Activated naive CD4-positive, alpha-beta T cell treated with anti-CD3 and anti-CD28 coated beads for 36 hours (primary cell): Measurements from ENCODE around the gene CAPN11. TPM values are rescaled to one million over a fixed set of nuclear protein-coding genes. Genes with fewer than 3 reads are reported as not detected.
A peak's percentile ranks its signal among the peaks of the same experiment; 100 is the strongest.

Experiments used
- CTCF ChIA-PET: fragments of 350-600 bp; sonication (Branson Sonifier 250); formaldehyde crosslinking; loops from one replicate; lab custom pipeline; 2021; ENCODE audit warnings: antibody characterized with exemption; lab: Charles Lee
- DNase-seq: peaks from one replicate; pipeline ENCODE4 v3.0.0-alpha.2; 2020
- H3K27ac Mint-ChIP-seq: one replicate; pipeline ENCODE4 v1.8.0; 2021; ENCODE audit warnings: mild to moderate bottlenecking, mixed read lengths
- H3K27me3 Mint-ChIP-seq: one replicate; pipeline ENCODE4 v1.8.0; 2021; ENCODE audit warnings: low read depth, mixed read lengths
- H3K36me3 Mint-ChIP-seq: one replicate; pipeline ENCODE4 v1.8.0; 2021; ENCODE audit warnings: low read depth, mixed read lengths
- H3K4me1 Mint-ChIP-seq: one replicate; pipeline ENCODE4 v1.8.0; 2021; ENCODE audit warnings: low read depth, mixed read lengths
- H3K4me3 Mint-ChIP-seq: one replicate; pipeline ENCODE4 v1.8.0; 2021; ENCODE audit warnings: mild to moderate bottlenecking, moderate library complexity, mixed read lengths
- H3K9me3 Mint-ChIP-seq: one replicate; pipeline ENCODE4 v1.8.0; 2021; ENCODE audit warnings: mixed read lengths
- intact Hi-C: fragments of 100-400 bp; cut with micrococcal nuclease; formaldehyde crosslinking; loops from one replicate; pipeline ENCODE4 v1.15.1; 2023
- total RNA-seq, 2 experiments: library from RNA; stranded (reverse); gene quantifications; one replicate each; pipeline ENCODE4 v1.2.3, GENCODE V29; 2021

CAPN11 gene
- total RNA-seq, 2 experiments from 2014 or later, result not detected

DNA sequence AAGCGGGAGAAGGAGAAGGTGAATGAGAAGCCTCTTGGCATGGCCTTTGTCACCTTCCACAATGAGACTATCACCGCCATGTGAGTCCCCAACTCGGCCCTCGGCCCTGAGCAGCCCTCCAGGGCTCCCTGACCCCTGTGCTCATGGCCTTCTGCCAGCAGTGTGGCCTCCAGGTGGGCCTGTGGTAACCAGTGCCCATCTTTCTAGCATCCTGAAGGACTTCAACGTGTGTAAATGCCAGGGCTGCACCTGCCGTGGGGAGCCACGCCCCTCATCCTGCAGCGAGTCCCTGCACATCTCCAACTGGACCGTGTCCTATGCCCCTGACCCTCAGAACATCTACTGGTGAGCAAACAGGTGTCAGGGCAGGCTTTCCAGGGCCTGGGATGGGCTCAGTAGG is 10.3 kb upstream of the CAPN11 start:
- Mint-ChIP-seq H3K27ac (no peak overlapping the region), H3K9me3 (no peaks in the 10 kb centered on the region), H3K4me1 (no peaks in the 10 kb centered on the region), H3K4me3 (no peak overlapping the region), H3K27me3 (no peaks in the 10 kb centered on the region), H3K36me3 (peaks cover 3% of the 10 kb centered on the region)
- DNase-seq, result no peak
- intact Hi-C loops, result no loop called here
- CTCF ChIA-PET, result interaction anchor here (0.6 to 4.0 kb wide), 2 partner anchors 10 to 50 kb away, joined by 3 to 38 read pairs; no protein-coding TSS in a partner anchor

DNA sequence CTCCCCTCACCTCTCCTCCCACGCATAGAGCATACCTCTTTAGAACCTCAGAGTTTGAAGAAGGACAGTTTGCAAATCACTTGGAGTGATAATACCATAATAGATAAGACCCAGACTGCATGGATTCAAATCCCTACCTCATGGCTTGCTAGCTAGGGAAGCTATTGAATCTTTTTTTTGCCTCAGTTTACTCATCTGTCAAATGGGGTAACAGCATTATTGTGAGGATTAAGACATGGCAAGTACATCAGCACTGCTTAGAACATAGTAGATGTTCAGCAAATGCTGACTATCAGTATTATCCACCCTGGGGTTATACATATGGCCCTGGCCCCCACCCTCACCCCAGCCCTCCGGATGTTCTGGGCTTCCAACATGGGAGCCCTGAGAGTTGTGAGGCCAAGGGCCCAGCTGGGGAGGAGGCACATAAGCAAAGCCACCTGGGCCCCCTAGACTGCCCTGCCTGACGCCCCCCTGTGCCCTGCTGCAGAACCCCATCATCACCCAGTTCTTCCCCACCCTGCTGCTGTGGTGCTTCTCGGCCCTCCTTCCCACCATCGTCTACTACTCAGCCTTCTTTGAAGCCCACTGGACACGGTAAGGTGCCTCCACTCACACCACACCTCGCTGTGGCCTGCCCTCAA is 9.1 kb upstream of the CAPN11 start:
- no peak for DNase-seq
- H3K9me3 Mint-ChIP-seq, result no peaks in the 10 kb centered on the region
- no peak overlapping the region for H3K27ac Mint-ChIP-seq
- CTCF ChIA-PET, result interaction anchor here (0.5 to 4.0 kb wide), 4 partner anchors 23 to 51 kb away, joined by 3 to 38 read pairs (median 4); no protein-coding TSS in a partner anchor
- intact Hi-C loops, result no loop called here
- no peaks in the 10 kb centered on the region for H3K4me1 Mint-ChIP-seq
- H3K27me3 Mint-ChIP-seq, result no peaks in the 10 kb centered on the region
- H3K4me3 Mint-ChIP-seq, result no peak overlapping the region
- no peaks in the 10 kb centered on the region for H3K36me3 Mint-ChIP-seq

DNA sequence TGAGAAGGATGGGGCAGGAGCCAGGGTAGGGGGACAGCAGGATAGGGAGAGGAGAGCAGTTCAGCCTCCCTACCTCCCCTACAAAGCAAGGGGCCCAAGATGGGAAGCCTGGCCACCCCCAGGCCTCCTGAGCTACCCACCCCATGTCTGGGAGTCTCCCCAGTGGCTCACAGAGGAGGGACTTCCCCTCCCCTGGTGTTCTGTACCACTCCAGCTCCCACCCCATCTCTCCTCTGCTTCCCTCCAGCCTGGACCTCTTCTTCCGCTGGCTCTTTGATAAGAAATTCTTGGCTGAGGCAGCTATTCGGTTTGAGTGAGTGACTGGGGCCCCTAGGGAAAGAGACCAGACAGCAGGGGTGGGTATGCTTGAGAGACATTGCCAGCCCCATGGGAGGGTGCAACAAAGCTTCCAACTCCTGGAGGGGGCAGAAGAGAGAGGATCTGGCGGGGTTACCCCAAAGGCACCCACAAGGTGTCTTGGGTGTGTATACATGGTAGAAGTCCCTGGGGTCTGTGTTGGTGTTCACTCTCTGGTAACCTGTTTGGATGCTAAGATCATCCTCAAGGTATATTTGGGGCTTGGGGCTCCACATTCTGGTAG is 8.2 kb upstream of the CAPN11 start:
- no peaks in the 10 kb centered on the region for H3K36me3 Mint-ChIP-seq
- H3K4me1 Mint-ChIP-seq, result no peaks in the 10 kb centered on the region
- H3K27me3 Mint-ChIP-seq, result no peaks in the 10 kb centered on the region
- DNase-seq, result no peak
- no peak overlapping the region for H3K4me3 Mint-ChIP-seq
- no peak overlapping the region for H3K27ac Mint-ChIP-seq
- intact Hi-C loops, result no loop called here
- no peaks in the 10 kb centered on the region for H3K9me3 Mint-ChIP-seq
- CTCF ChIA-PET, result interaction anchor here (0.6 to 4.0 kb wide), 6 partner anchors 10 to 164 kb away, joined by 3 to 38 read pairs (median 3); no protein-coding TSS in a partner anchor

DNA sequence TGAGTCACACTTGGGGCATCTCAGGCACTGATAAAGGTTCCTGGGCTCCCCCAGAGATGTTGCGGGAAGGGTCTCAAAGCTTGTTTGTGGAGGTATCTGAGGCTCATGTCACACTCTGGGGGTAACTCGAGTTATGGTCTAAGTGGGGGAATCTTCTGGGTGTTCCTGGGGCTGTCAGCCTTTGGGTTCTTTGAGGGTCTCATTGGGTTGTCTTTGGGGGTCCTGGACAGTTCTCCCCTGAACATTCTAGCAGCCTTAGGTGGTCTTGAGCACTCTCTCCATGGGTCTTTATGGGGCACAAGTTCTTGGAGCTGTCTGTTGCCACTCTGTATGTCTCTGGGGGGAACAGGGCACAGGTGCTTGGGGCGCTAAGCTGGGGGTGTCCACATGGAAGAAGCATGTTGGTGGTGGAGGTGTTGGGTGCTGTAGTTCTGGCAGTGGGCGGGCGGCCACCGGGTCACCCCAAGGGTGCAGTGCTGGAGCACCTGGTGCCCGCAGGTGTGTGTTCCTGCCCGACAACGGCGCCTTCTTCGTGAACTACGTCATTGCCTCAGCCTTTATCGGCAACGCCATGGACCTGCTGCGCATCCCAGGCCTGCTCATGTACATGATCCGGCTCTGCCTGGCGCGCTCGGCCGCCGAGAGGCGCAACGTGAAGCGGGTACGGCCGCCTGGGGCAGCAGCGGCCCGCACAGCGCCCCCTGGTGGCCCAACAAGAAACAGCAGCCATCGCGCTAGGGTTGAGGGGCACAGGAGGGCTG is 7.1 kb upstream of the CAPN11 start:
- Mint-ChIP-seq H3K4me1 (no peaks in the 10 kb centered on the region), H3K27me3 (no peaks in the 10 kb centered on the region), H3K36me3 (no peaks in the 10 kb centered on the region), H3K27ac (no peak overlapping the region), H3K4me3 (no peak overlapping the region), H3K9me3 (no peaks in the 10 kb centered on the region)
- peak; percentile 81 for DNase-seq
- intact Hi-C loops, result loop anchor here (1.0 kb wide), 3 partner anchors 25 to 187 kb away; no protein-coding TSS in a partner anchor
- CTCF ChIA-PET, result interaction anchor here (0.6 to 4.0 kb wide), 8 partner anchors 9 to 186 kb away, joined by 3 to 38 read pairs (median 4); no protein-coding TSS in a partner anchor

DNA sequence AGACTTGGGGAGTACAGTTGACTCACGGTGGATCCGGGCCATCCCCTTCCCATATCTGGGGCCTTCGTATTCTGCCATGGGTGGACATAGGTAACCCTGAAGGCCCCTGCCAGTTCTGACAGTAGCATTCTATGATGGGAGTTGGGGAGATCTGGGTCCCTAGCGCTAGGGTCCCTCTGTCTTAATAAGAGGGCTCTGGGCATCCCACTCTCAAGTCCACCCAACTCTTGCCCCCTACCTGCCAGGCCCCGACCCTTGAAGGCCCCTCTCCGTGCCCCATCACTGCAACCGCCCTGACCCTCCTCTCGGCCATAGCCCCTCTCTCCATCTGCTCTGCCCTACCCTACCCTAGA is 6.5 kb upstream of the CAPN11 start:
- Mint-ChIP-seq H3K27me3 (peaks cover under 1% of the 10 kb centered on the region), H3K4me3 (no peak overlapping the region), H3K27ac (no peak overlapping the region), H3K36me3 (no peaks in the 10 kb centered on the region), H3K4me1 (no peaks in the 10 kb centered on the region), H3K9me3 (no peaks in the 10 kb centered on the region)
- DNase-seq, result no peak
- CTCF ChIA-PET, result interaction anchor here (0.6 to 4.0 kb wide), 5 partner anchors 54 to 185 kb away, joined by 3 to 38 read pairs (median 5); no protein-coding TSS in a partner anchor
- intact Hi-C loops, result loop anchor here (1.0 kb wide), 1 partner anchor 56 kb away; no protein-coding TSS in a partner anchor

DNA sequence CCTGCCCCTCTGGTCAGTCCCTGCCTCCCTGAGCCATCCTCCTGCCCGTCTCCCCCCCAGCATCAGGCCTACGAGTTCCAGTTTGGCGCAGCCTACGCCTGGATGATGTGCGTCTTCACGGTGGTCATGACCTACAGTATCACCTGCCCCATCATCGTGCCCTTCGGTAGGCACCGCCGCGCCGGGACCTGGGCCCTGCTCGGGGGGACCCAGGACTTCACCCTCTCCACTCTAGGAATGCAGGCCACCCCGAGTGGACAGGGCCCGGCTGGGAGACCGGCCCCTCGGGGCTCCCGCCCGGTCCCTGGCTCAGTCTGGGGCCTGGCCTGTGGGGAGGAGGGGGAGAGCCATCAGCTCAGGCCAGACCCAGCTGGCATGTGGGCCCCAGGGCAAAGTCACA is 6.1 kb upstream of the CAPN11 start:
- CTCF ChIA-PET, result interaction anchor here (0.6 to 2.4 kb wide), 5 partner anchors 21 to 152 kb away, joined by 3 to 9 read pairs (median 5); no protein-coding TSS in a partner anchor
- no peak for DNase-seq
- intact Hi-C loops, result loop anchor here (1.0 kb wide), 1 partner anchor 56 kb away; no protein-coding TSS in a partner anchor
- no peaks in the 10 kb centered on the region for H3K36me3 Mint-ChIP-seq
- no peaks in the 10 kb centered on the region for H3K4me1 Mint-ChIP-seq
- H3K27me3 Mint-ChIP-seq, result peaks cover 1% of the 10 kb centered on the region
- H3K27ac Mint-ChIP-seq, result no peak overlapping the region
- no peak overlapping the region for H3K4me3 Mint-ChIP-seq
- no peaks in the 10 kb centered on the region for H3K9me3 Mint-ChIP-seq

DNA sequence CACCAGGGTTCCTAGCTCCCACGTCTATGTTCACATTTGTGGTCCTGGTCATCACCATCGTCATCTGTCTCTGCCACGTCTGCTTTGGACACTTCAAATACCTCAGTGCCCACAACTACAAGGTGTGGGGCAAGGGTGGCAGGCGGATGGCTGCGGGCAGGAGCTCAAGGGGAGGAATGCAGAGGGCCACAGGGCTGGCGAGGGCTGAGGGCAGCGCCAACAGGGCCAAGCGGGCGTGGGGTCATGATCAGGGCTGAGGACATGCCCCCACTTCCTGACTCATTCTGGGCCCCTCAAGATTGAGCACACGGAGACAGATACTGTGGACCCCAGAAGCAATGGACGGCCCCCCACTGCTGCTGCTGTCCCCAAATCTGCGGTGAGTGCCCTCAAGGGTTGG is 4.6 kb upstream of the CAPN11 start:
- H3K27ac Mint-ChIP-seq, result no peak overlapping the region
- H3K4me1 Mint-ChIP-seq, result no peaks in the 10 kb centered on the region
- no peaks in the 10 kb centered on the region for H3K9me3 Mint-ChIP-seq
- no peak overlapping the region for H3K4me3 Mint-ChIP-seq
- DNase-seq, result no peak
- intact Hi-C loops, result no loop called here
- CTCF ChIA-PET, result interaction anchor here (1.3 to 2.4 kb wide), 3 partner anchors 20 to 59 kb away, joined by 5 to 9 read pairs (median 5); no protein-coding TSS in a partner anchor
- peaks cover 1% of the 10 kb centered on the region for H3K27me3 Mint-ChIP-seq
- H3K36me3 Mint-ChIP-seq, result no peaks in the 10 kb centered on the region

DNA sequence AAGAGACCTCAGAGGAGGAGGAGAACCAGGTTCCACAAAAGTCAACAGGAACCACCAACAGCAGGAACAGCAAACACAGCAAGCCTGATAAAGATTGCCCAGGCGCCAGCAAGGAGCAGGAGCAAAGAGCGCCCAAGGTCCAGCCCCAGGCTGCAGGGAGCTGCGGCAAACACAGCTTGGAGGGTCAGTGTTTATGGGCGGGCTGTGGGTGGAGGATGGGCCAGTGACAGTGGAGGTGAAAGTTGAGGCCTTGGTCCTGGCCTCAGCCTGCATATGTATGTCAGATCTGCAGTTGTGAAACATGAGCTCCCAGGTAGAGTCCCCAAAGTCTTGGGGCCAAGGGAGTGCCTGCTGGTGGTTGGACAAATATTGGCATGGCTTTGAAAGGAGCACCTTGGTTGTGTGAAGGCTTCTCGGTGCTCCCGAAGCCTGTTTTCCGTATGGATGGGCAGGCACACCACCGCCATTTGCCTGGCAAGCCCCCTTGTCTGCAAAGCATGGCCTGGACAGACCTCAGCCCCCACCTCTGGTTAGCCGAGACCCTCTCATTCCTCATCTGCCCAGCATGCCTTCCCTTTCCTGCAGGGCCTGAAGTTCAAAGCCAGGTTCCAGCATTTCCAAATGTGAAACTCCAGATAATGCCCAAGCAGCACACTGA is 2.0 kb upstream of the CAPN11 start:
- Mint-ChIP-seq H3K9me3 (no peaks in the 10 kb centered on the region), H3K27ac (no peak overlapping the region), H3K36me3 (no peaks in the 10 kb centered on the region), H3K4me1 (peaks cover 2% of the 10 kb centered on the region), H3K27me3 (peaks cover 1% of the 10 kb centered on the region), H3K4me3 (no peak overlapping the region)
- intact Hi-C loops, result no loop called here
- CTCF ChIA-PET, result no interaction called here
- no peak for DNase-seq

DNA sequence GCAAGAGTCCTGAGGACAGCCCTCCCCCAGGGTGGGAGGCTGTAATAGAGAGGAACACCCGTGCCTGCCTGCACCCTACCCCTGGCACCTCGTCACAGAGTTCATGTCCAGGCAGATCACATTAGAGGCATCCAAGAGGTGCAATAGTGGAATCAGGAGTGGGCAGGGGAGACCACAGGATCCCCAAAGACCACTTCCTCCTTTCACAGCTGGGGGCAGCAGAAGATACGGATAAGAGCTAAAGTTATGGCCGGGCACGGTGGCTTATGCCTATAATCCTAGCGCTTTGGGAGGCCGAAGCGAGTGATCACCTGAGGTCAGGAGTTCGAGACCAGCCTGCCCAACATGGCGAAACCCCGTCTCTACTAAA is 1.5 kb upstream of the CAPN11 start:
- Mint-ChIP-seq H3K36me3 (no peaks in the 10 kb centered on the region), H3K9me3 (no peaks in the 10 kb centered on the region), H3K4me3 (no peak overlapping the region), H3K4me1 (peaks cover 2% of the 10 kb centered on the region), H3K27me3 (peaks cover 1% of the 10 kb centered on the region), H3K27ac (no peak overlapping the region)
- intact Hi-C loops, result no loop called here
- CTCF ChIA-PET, result interaction anchor here (0.5 kb wide), 1 partner anchor 61 kb away, joined by 3 read pairs; no protein-coding TSS in a partner anchor
- DNase-seq, result no peak

DNA sequence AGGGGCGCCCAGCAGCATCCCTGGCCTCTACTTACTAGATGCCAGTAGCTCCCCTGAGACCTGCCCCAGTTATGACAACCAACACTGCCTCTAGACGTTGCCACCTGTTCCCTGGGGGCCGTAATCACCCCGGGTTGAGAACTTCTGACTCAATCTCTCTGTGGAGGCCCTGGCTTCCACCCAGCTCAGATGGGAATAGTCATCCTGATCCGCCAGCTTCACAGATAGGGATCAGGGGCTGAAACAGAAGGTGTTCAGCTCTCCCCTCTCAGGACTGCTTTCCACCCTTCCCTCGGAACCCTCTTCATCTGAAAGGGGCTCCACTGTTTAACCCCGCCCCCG is 3.3 kb downstream of the CAPN11 start:
- H3K27ac Mint-ChIP-seq, result no peak overlapping the region
- intact Hi-C loops, result no loop called here
- no peaks in the 10 kb centered on the region for H3K36me3 Mint-ChIP-seq
- no peak overlapping the region for H3K4me3 Mint-ChIP-seq
- CTCF ChIA-PET, result interaction anchor here (0.6 to 1.6 kb wide), 8 partner anchors 10 to 153 kb away, joined by 3 to 7 read pairs (median 4); partner anchors contain the start of gene AARS2
- H3K9me3 Mint-ChIP-seq, result no peaks in the 10 kb centered on the region
- H3K4me1 Mint-ChIP-seq, result peaks cover 2% of the 10 kb centered on the region
- no peak for DNase-seq
- peaks cover 4% of the 10 kb centered on the region for H3K27me3 Mint-ChIP-seq

DNA sequence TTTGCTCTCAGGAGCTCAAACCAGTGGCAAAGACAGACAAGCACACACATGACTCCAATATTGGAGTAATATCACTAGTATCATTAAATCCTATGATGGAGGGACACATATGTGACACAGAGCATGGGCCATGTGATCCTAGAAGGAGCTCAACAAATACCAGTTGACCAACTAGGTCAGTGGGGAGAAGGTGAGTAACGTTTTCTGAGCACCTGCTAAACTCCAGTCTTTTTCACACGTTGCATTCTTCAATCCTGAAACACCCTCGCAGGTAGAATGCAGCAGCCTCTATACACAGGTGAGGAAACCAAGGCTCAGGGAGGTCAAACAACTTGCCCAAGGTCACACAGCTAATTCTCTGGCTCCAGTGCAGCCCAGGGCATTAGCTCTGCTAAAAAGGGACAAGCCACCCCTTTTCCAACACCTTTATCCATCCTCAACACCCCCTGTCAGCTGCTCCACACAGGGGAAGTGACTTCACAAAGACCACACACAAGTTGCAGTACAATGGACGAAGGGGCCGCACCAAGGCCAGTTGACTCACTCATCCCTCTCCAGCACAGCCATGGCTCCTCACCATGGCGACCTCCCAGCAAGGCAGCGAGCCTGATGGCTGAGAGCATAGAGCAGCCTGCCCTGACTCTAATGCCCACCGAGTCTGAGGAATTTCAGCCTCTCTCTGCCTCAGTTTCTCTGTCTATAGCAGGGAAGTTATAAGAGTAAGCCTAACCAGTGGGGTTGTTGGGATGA is 4.4 kb downstream of the CAPN11 start:
- no peak for DNase-seq
- Mint-ChIP-seq H3K4me1 (peaks cover 2% of the 10 kb centered on the region), H3K4me3 (no peak overlapping the region), H3K27me3 (peaks cover 2% of the 10 kb centered on the region), H3K27ac (no peak overlapping the region), H3K9me3 (no peaks in the 10 kb centered on the region), H3K36me3 (no peaks in the 10 kb centered on the region)
- intact Hi-C loops, result no loop called here
- CTCF ChIA-PET, result interaction anchor here (1.0 to 1.1 kb wide), 3 partner anchors 10 to 150 kb away, joined by 3 to 4 read pairs (median 3); partner anchors contain the start of gene AARS2
